ENCODE measurements around the gene LSAMP.
"Not testable (repeated sequence)": the region's sequence is repeated elsewhere in the genome, so short reads cannot be mapped to it uniquely, and the experiment has no call there.

Gene LSAMP

GRCh38 chr3:115783938-115784738, 661.1 kb downstream of the LSAMP start:
- peak; percentile 87 for TF ChIP-seq CTCF (conservative IDR thresholded peaks at IDR 0.05; ENCODE audit: low read depth, low read length)
- peak; percentile 83 for DNase-seq (ENCODE audit: low read depth)
- peak overlapping the region; percentile 58 for H3K4me3 ChIP-seq (ENCODE audit: low read length)

GRCh38 chr3:115783426-115783825, 661.9 kb downstream of the LSAMP start:
- peak overlapping the region; percentile 58 for H3K4me3 ChIP-seq (ENCODE audit: low read length)
- DNase-seq (ENCODE audit: low read depth) = not testable (repeated sequence)

GRCh38 chr3:115779011-115779410, 666.3 kb downstream of the LSAMP start:
- H3K4me3 ChIP-seq (ENCODE audit: low read length) = no peak overlapping the region
- no peak for DNase-seq (ENCODE audit: low read depth)
- TF ChIP-seq CTCF (conservative IDR thresholded peaks at IDR 0.05; ENCODE audit: low read depth, low read length) = no peak

GRCh38 chr3:115772951-115773350, 672.3 kb downstream of the LSAMP start:
- no peak overlapping the region for H3K4me3 ChIP-seq (ENCODE audit: low read length)
- DNase-seq (ENCODE audit: low read depth) = no peak
- TF ChIP-seq CTCF (conservative IDR thresholded peaks at IDR 0.05; ENCODE audit: low read depth, low read length) = no peak

- DNase-seq (ENCODE audit: low read depth) = no peak
- H3K4me3 ChIP-seq (ENCODE audit: low read length) = no peak overlapping the region
- no peak for TF ChIP-seq CTCF (conservative IDR thresholded peaks at IDR 0.05; ENCODE audit: low read depth, low read length)
Measured at GRCh38 chr3:115768661-115769060, 676.6 kb downstream of the LSAMP start.

- DNase-seq (ENCODE audit: low read depth) = peak; percentile 45
- no peak overlapping the region for H3K4me3 ChIP-seq (ENCODE audit: low read length)
- no peak for TF ChIP-seq CTCF (conservative IDR thresholded peaks at IDR 0.05; ENCODE audit: low read depth, low read length)
Measured at GRCh38 chr3:115766587-115767482, 678.5 kb downstream of the LSAMP start.

GRCh38 chr3:115761927-115762305, 683.4 kb downstream of the LSAMP start:
- no peak for TF ChIP-seq CTCF (conservative IDR thresholded peaks at IDR 0.05; ENCODE audit: low read depth, low read length)
- no peak overlapping the region for H3K4me3 ChIP-seq (ENCODE audit: low read length)
- DNase-seq (ENCODE audit: low read depth) = no peak

Data from retinal pigment epithelial cell (primary cell).